Activated CD4-positive, alpha-beta T cell treated with anti-CD3 and anti-CD28 coated beads for 36 hours (primary cell): ENCODE data around the gene LYZL1. TPM values are rescaled to one million over a fixed set of nuclear protein-coding genes. Genes with fewer than 3 reads are reported as not detected.
"Not testable (repeated sequence)": the region's sequence is repeated elsewhere in the genome, so short reads cannot be mapped to it uniquely, and the experiment has no call there.

Experiments
- ATAC-seq: fragments of 200-7000 bp; cut with Tn5 transposase; one replicate; pipeline ENCODE4 v1.10.0; 2021; ENCODE audit warnings: mild to moderate bottlenecking, moderate library complexity
- CTCF ChIA-PET: fragments of 350-600 bp; sonication (Branson Sonifier 250); formaldehyde crosslinking; loops from one replicate; lab custom pipeline; 2021; ENCODE audit warnings: antibody characterized with exemption; lab: Charles Lee
- POLR2A ChIA-PET: fragments of 350-600 bp; sonication (Branson Sonifier 250); formaldehyde crosslinking; loops from one replicate; lab custom pipeline; 2021; ENCODE audit warnings: antibody characterized with exemption, inconsistent platforms; lab: Charles Lee
- DNase-seq: peaks from one replicate; pipeline ENCODE4 v3.0.0-alpha.2; 2020
- H3K27ac Mint-ChIP-seq: one replicate; pipeline ENCODE4 v1.8.0; 2021; ENCODE audit warnings: mixed read lengths
- H3K27me3 Mint-ChIP-seq: one replicate; pipeline ENCODE4 v1.8.0; 2021; ENCODE audit warnings: mixed read lengths
- H3K36me3 Mint-ChIP-seq: one replicate; pipeline ENCODE4 v1.8.0; 2021; ENCODE audit warnings: low read depth, mixed read lengths
- H3K4me1 Mint-ChIP-seq: one replicate; pipeline ENCODE4 v1.8.0; 2021; ENCODE audit warnings: mixed read lengths
- H3K4me3 Mint-ChIP-seq: one replicate; pipeline ENCODE4 v1.8.0; 2021; ENCODE audit warnings: mild to moderate bottlenecking, moderate library complexity, mixed read lengths
- H3K9me3 Mint-ChIP-seq: one replicate; pipeline ENCODE4 v1.8.0; 2021; ENCODE audit warnings: low read depth, mixed read lengths
- intact Hi-C, 2 experiments: fragments of 100-400 bp; cut with DNase I in 1 of 2; cut with micrococcal nuclease in 1 of 2; formaldehyde crosslinking; loops; one replicate each; pipeline versions ENCODE4 v1.14.2 to v1.15.1; 2022 to 2024; cut with DNase I, micrococcal nuclease
- total RNA-seq, 2 experiments: library from RNA; stranded (reverse); gene quantifications; one replicate each; pipeline ENCODE4 v1.2.3, GENCODE V29; 2021

Gene LYZL1
- total RNA-seq, 2 experiments from 2014 or later: not detected

GRCh38 chr10:29337526-29337925, 48.7 kb downstream of the LYZL1 start:
- DNase-seq, CTCF ChIA-PET, H3K36me3 Mint-ChIP-seq, ATAC-seq, intact Hi-C loops, H3K27me3 Mint-ChIP-seq, H3K4me3 Mint-ChIP-seq, H3K27ac Mint-ChIP-seq, H3K9me3 Mint-ChIP-seq, H3K4me1 Mint-ChIP-seq, POLR2A ChIA-PET: not testable (repeated sequence)

GRCh38 chr10:29343607-29344038, 54.8 kb downstream of the LYZL1 start:
- POLR2A ChIA-PET: no interaction called here
- CTCF ChIA-PET: no interaction called here
- DNase-seq: no peak
- no peak overlapping the region for H3K27ac Mint-ChIP-seq
- no peak overlapping the region for H3K4me3 Mint-ChIP-seq
- H3K36me3 Mint-ChIP-seq: no peaks in the 10 kb centered on the region
- H3K9me3 Mint-ChIP-seq: no peaks in the 10 kb centered on the region
- peaks cover 6% of the 10 kb centered on the region for H3K4me1 Mint-ChIP-seq
- H3K27me3 Mint-ChIP-seq: peaks cover 21% of the 10 kb centered on the region
- no peak for ATAC-seq
- intact Hi-C loops: no loop called here

- ChIA-PET POLR2A (no interaction called here), CTCF (interaction anchor here (0.8 kb wide), 1 partner anchor 11 kb away, joined by 3 read pairs; no protein-coding TSS in a partner anchor)
- Mint-ChIP-seq H3K36me3 (no peaks in the 10 kb centered on the region), H3K9me3 (no peaks in the 10 kb centered on the region), H3K4me3 (no peak overlapping the region), H3K27ac (no peak overlapping the region), H3K27me3 (peaks cover 21% of the 10 kb centered on the region), H3K4me1 (peaks cover 6% of the 10 kb centered on the region)
- intact Hi-C loops: no loop called here
- ATAC-seq (no peak), DNase-seq (no peak)
Observed at GRCh38 chr10:29344073-29344820, 55.4 kb downstream of the LYZL1 start.

- DNase-seq: no peak
- Mint-ChIP-seq H3K27me3 (peaks cover 25% of the 10 kb centered on the region), H3K9me3 (no peaks in the 10 kb centered on the region), H3K4me3 (no peak overlapping the region), H3K27ac (no peak overlapping the region), H3K4me1 (peaks cover 6% of the 10 kb centered on the region), H3K36me3 (no peaks in the 10 kb centered on the region)
- intact Hi-C loops: no loop called here
- ATAC-seq: no peak
- ChIA-PET CTCF (interaction anchor here (0.6 kb wide), 1 partner anchor 46 kb away, joined by 3 read pairs; no protein-coding TSS in a partner anchor), POLR2A (no interaction called here)
Observed at GRCh38 chr10:29345144-29345909, 56.5 kb downstream of the LYZL1 start.

GRCh38 chr10:29345910-29346209, 57.0 kb downstream of the LYZL1 start:
- no peak for ATAC-seq
- H3K4me1 Mint-ChIP-seq: peaks cover 6% of the 10 kb centered on the region
- peaks cover 25% of the 10 kb centered on the region for H3K27me3 Mint-ChIP-seq
- H3K4me3 Mint-ChIP-seq: no peak overlapping the region
- H3K27ac Mint-ChIP-seq: no peak overlapping the region
- CTCF ChIA-PET: no interaction called here
- H3K9me3 Mint-ChIP-seq: no peaks in the 10 kb centered on the region
- intact Hi-C loops: no loop called here
- no peaks in the 10 kb centered on the region for H3K36me3 Mint-ChIP-seq
- no peak for DNase-seq
- POLR2A ChIA-PET: no interaction called here

- peaks cover 25% of the 10 kb centered on the region for H3K27me3 Mint-ChIP-seq
- DNase-seq (no peak), ATAC-seq (no peak)
- H3K27ac Mint-ChIP-seq: no peak overlapping the region
- H3K36me3 Mint-ChIP-seq: no peaks in the 10 kb centered on the region
- intact Hi-C loops: no loop called here
- no peak overlapping the region for H3K4me3 Mint-ChIP-seq
- ChIA-PET CTCF (no interaction called here), POLR2A (no interaction called here)
- no peaks in the 10 kb centered on the region for H3K9me3 Mint-ChIP-seq
- peaks cover 6% of the 10 kb centered on the region for H3K4me1 Mint-ChIP-seq
Observed at GRCh38 chr10:29346296-29347001, 57.6 kb downstream of the LYZL1 start.

GRCh38 chr10:29348836-29349235, 60.0 kb downstream of the LYZL1 start:
- ChIA-PET POLR2A (no interaction called here), CTCF (interaction anchor here (0.6 to 1.5 kb wide), 2 partner anchors 22 to 29 kb away, joined by 3 to 5 read pairs; no protein-coding TSS in a partner anchor)
- DNase-seq (no peak), ATAC-seq (no peak)
- Mint-ChIP-seq H3K36me3 (no peaks in the 10 kb centered on the region), H3K9me3 (no peaks in the 10 kb centered on the region), H3K27ac (no peak overlapping the region), H3K27me3 (peaks cover 12% of the 10 kb centered on the region), H3K4me3 (no peak overlapping the region), H3K4me1 (no peaks in the 10 kb centered on the region)
- intact Hi-C loops: no loop called here

- ChIA-PET CTCF (no interaction called here), POLR2A (no interaction called here)
- Mint-ChIP-seq H3K36me3 (no peaks in the 10 kb centered on the region), H3K9me3 (no peaks in the 10 kb centered on the region), H3K4me1 (no peaks in the 10 kb centered on the region), H3K27me3 (peaks cover 4% of the 10 kb centered on the region), H3K4me3 (no peak overlapping the region), H3K27ac (no peak overlapping the region)
- DNase-seq: no peak
- intact Hi-C loops: no loop called here
- no peak for ATAC-seq
Observed at GRCh38 chr10:29353305-29353704, 64.4 kb downstream of the LYZL1 start.

- no peak overlapping the region for H3K27ac Mint-ChIP-seq
- H3K9me3 Mint-ChIP-seq: no peaks in the 10 kb centered on the region
- POLR2A ChIA-PET: no interaction called here
Observed at GRCh38 chr10:29353887-29354561, 65.2 kb downstream of the LYZL1 start.

GRCh38 chr10:29355411-29355991, 66.6 kb downstream of the LYZL1 start:
- Mint-ChIP-seq H3K4me1 (no peaks in the 10 kb centered on the region), H3K27ac (no peak overlapping the region), H3K9me3 (no peaks in the 10 kb centered on the region), H3K36me3 (no peaks in the 10 kb centered on the region), H3K4me3 (no peak overlapping the region), H3K27me3 (no peaks in the 10 kb centered on the region)
- intact Hi-C loops: no loop called here
- CTCF ChIA-PET: interaction anchor here (0.9 to 1.0 kb wide), 2 partner anchors 31 kb away, joined by 3 to 6 read pairs; no protein-coding TSS in a partner anchor
- no peak for DNase-seq
- ATAC-seq: no peak
- POLR2A ChIA-PET: no interaction called here

More at GRCh38 chr10:29353887-29354561, 65.2 kb downstream of the LYZL1 start:
- ATAC-seq (no peak), DNase-seq (no peak)
- Mint-ChIP-seq H3K27me3 (peaks cover 4% of the 10 kb centered on the region), H3K36me3 (no peaks in the 10 kb centered on the region), H3K4me3 (no peak overlapping the region), H3K4me1 (no peaks in the 10 kb centered on the region)
- intact Hi-C loops: no loop called here
- CTCF ChIA-PET: interaction anchor here (0.7 kb wide), 1 partner anchor 1142 kb away, joined by 4 read pairs; no protein-coding TSS in a partner anchor

GRCh38 chr10:29356931-29357330, 68.1 kb downstream of the LYZL1 start:
- no peak overlapping the region for H3K4me3 Mint-ChIP-seq
- ChIA-PET POLR2A (no interaction called here), CTCF (interaction anchor here (1.0 kb wide), 1 partner anchor 30 kb away, joined by 3 read pairs; no protein-coding TSS in a partner anchor)
- H3K27ac Mint-ChIP-seq: no peak overlapping the region
- intact Hi-C loops: no loop called here
- no peaks in the 10 kb centered on the region for H3K36me3 Mint-ChIP-seq
- H3K9me3 Mint-ChIP-seq: no peaks in the 10 kb centered on the region
- DNase-seq: no peak
- H3K4me1 Mint-ChIP-seq: no peaks in the 10 kb centered on the region
- no peaks in the 10 kb centered on the region for H3K27me3 Mint-ChIP-seq
- no peak for ATAC-seq
